Measurements from ENCODE around the gene KIAA1671. TPM values are rescaled to one million over a fixed set of nuclear protein-coding genes. Genes with fewer than 3 reads are reported as not detected.

KIAA1671 gene
- total and polyA plus RNA-seq, 2 of the 13 experiments (the other 11 are each of a cell fraction or from before 2014, with no cell fraction given), result 13.5 to 13.6 TPM

DNA sequence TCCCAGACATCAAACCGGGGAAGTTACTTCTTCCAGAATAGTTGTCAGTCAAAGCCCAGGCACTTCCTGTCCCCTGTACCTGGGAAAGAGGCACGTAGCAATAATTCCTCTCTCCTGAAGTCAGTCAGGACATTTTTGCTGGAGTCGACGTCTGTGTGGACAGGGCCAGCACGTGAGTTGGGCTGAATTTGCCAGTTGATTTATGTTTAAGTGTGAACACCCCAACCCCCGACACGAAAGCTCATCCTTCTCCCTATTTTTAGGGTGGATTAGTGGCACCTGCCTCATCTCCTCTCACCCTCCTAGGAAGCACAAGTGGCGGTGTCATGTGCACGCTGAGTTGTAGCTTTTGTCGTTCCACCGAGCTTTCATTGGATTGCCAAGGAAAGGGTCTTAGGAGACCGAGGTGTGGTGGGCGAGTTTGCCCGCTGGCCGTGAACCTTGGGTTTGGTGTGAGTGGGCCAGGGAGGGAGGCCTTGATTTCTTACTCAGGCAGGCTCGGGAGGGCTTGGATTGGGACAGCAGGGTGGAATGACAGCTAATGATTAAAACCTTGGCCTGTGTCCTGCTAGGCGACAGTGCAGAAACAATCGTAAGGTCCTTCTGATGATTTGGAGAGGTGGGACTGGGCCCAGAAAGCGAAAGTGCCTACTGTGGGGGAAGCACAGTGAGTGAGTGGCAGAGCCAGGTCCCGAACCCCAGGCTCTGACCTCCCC is 160.2 kb downstream of the KIAA1671 start (continued):
- TF ChIP-seq, protein P1, sequence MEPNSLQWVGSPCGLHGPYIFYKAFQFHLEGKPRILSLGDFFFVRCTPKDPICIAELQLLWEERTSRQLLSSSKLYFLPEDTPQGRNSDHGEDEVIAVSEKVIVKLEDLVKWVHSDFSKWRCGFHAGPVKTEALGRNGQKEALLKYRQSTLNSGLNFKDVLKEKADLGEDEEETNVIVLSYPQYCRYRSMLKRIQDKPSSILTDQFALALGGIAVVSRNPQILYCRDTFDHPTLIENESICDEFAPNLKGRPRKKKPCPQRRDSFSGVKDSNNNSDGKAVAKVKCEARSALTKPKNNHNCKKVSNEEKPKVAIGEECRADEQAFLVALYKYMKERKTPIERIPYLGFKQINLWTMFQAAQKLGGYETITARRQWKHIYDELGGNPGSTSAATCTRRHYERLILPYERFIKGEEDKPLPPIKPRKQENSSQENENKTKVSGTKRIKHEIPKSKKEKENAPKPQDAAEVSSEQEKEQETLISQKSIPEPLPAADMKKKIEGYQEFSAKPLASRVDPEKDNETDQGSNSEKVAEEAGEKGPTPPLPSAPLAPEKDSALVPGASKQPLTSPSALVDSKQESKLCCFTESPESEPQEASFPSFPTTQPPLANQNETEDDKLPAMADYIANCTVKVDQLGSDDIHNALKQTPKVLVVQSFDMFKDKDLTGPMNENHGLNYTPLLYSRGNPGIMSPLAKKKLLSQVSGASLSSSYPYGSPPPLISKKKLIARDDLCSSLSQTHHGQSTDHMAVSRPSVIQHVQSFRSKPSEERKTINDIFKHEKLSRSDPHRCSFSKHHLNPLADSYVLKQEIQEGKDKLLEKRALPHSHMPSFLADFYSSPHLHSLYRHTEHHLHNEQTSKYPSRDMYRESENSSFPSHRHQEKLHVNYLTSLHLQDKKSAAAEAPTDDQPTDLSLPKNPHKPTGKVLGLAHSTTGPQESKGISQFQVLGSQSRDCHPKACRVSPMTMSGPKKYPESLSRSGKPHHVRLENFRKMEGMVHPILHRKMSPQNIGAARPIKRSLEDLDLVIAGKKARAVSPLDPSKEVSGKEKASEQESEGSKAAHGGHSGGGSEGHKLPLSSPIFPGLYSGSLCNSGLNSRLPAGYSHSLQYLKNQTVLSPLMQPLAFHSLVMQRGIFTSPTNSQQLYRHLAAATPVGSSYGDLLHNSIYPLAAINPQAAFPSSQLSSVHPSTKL (CRISPR knock-in tag; IDR thresholded peaks at IDR 0.05), result 0 out of 2 replicates have a peak, but pooled peaks have one; percentile 9
- no peak for TF ChIP-seq EED (CRISPR knock-in tag; IDR thresholded peaks at IDR 0.05)
- TF ChIP-seq TBX3 (IDR thresholded peaks at IDR 0.05; ENCODE audit: borderline replicate concordance), result no peak
- TF ChIP-seq ZKSCAN5 (CRISPR knock-in tag; IDR thresholded peaks at IDR 0.05), result no peak
- peak; percentile 46; the same call in 1 of the 2 replicates for TF ChIP-seq SALL1 (CRISPR knock-in tag; IDR thresholded peaks at IDR 0.05)
- no peak for TF ChIP-seq FOSL1 (CRISPR knock-in tag; IDR thresholded peaks at IDR 0.05; ENCODE audit: borderline replicate concordance)
- TF ChIP-seq SMARCE1 (IDR thresholded peaks at IDR 0.05; ENCODE audit: borderline replicate concordance), result no peak
- TF ChIP-seq MTERF4 (CRISPR knock-in tag; IDR thresholded peaks at IDR 0.05), result 0 out of 2 replicates have a peak, but pooled peaks have one; percentile 8
- no peak for TF ChIP-seq DNMT3B (CRISPR knock-in tag; conservative IDR thresholded peaks at IDR 0.05)
- TF ChIP-seq ZEB1 (IDR thresholded peaks at IDR 0.05; ENCODE audit: insufficient replicate concordance, low read depth), result no peak
- no peak for TF ChIP-seq HDAC6 (IDR thresholded peaks at IDR 0.05; ENCODE audit: low read depth, low read length)
- 0 out of 2 replicates have a peak, but pooled peaks have one; percentile 2 for TF ChIP-seq TAF1 (CRISPR knock-in tag; IDR thresholded peaks at IDR 0.05)
- TF ChIP-seq SAFB2 (CRISPR knock-in tag; IDR thresholded peaks at IDR 0.05; ENCODE audit: borderline replicate concordance, low read depth), result no peak
- TF ChIP-seq GZF1 (CRISPR knock-in tag; IDR thresholded peaks at IDR 0.05), result no peak
- TF ChIP-seq TP53 (CRISPR knock-in tag; conservative IDR thresholded peaks at IDR 0.05), result no peak
- no peak for TF ChIP-seq ZNF543 (CRISPR knock-in tag; IDR thresholded peaks at IDR 0.05)
- TF ChIP-seq DMAP1 (CRISPR knock-in tag; IDR thresholded peaks at IDR 0.05), result no peak
- no peak for TF ChIP-seq RCOR2 (CRISPR knock-in tag; IDR thresholded peaks at IDR 0.05)
- no peak for TF ChIP-seq CEBPG (CRISPR knock-in tag; IDR thresholded peaks at IDR 0.05)
- no peak for TF ChIP-seq ZNF720 (CRISPR knock-in tag; IDR thresholded peaks at IDR 0.05)
- TF ChIP-seq ZNF609 (CRISPR knock-in tag; IDR thresholded peaks at IDR 0.05; ENCODE audit: borderline replicate concordance), result 0 out of 2 replicates have a peak, but pooled peaks have one; percentile 26
- 0 out of 2 replicates have a peak, but pooled peaks have one; percentile 23 for TF ChIP-seq MED1 (CRISPR knock-in tag; IDR thresholded peaks at IDR 0.05)
- no peak for TF ChIP-seq NKX3-1 (CRISPR knock-in tag; IDR thresholded peaks at IDR 0.05)
